ENCODE data around the gene ZNF827.

The ZNF827 gene

GRCh38 chr4:145735827-145736226 lies 202.8 kb downstream of the ZNF827 start:
- Histone ChIP-seq H3K4me2 (no peak overlapping the region), H4K20me1 (no peaks in the 10 kb centered on the region), H3K4me3 (no peak overlapping the region), H3K36me3 (no peaks in the 10 kb centered on the region), H3K9me3 (replicated peaks in 1 of 11) (no peaks in the 10 kb centered on the region), H3K27ac (no peak overlapping the region), H3K4me1 (peaks cover 0 to 5% (median 0%) of the 10 kb centered on the region in 10 experiments; a peak in 5 of 20 replicates), H3K9ac (no peak overlapping the region), H3K27me3 (no peaks in the 10 kb centered on the region)
- TF ChIP-seq Cebpa-rat (IDR thresholded peaks at IDR 0.05) = no peak

GRCh38 chr4:145735347-145735675 lies 203.3 kb downstream of the ZNF827 start:
- Histone ChIP-seq H3K27ac (no peak overlapping the region), H3K4me2 (no peak overlapping the region)

GRCh38 chr4:145734576-145735346 lies 203.9 kb downstream of the ZNF827 start:
- Histone ChIP-seq H3K27ac (no peak overlapping the region), H4K20me1 (no peaks in the 10 kb centered on the region), H3K4me2 (no peak overlapping the region), H3K9me3 (replicated peaks in 1 of 11) (no peaks in the 10 kb centered on the region), H3K4me1 (peaks cover 0 to 5% (median 0%) of the 10 kb centered on the region in 10 experiments; a peak in 5 of 20 replicates), H3K27me3 (no peaks in the 10 kb centered on the region), H3K36me3 (no peaks in the 10 kb centered on the region), H3K4me3 (no peak overlapping the region), H3K9ac (no peak overlapping the region)
- TF ChIP-seq Cebpa-rat (IDR thresholded peaks at IDR 0.05) = no peak

More at GRCh38 chr4:145735347-145735675, 203.3 kb downstream of the ZNF827 start:
- Histone ChIP-seq H3K9me3 (replicated peaks in 1 of 11) (no peaks in the 10 kb centered on the region), H3K9ac (no peak overlapping the region), H3K36me3 (no peaks in the 10 kb centered on the region), H4K20me1 (no peaks in the 10 kb centered on the region), H3K27me3 (no peaks in the 10 kb centered on the region), H3K4me1 (peaks cover 0 to 5% (median 0%) of the 10 kb centered on the region in 10 experiments; a peak in 5 of 20 replicates), H3K4me3 (no peak overlapping the region)
- no peak for TF ChIP-seq Cebpa-rat (IDR thresholded peaks at IDR 0.05)

- Histone ChIP-seq H3K9me3 (replicated peaks in 1 of 11) (no peaks in the 10 kb centered on the region), H3K9ac (no peak overlapping the region; a peak in 2 of 22 replicates), H4K20me1 (no peaks in the 10 kb centered on the region), H3K27ac (no peak overlapping the region), H3K36me3 (no peaks in the 10 kb centered on the region), H3K4me3 (peak overlapping the region in 1 of 10 experiments; percentile 75; a peak in 1 of 20 replicates), H3K4me1 (peaks cover 0 to 5% (median 0%) of the 10 kb centered on the region in 10 experiments; a peak in 5 of 20 replicates), H3K27me3 (no peaks in the 10 kb centered on the region), H3K4me2 (peak overlapping the region in 6 of 11 experiments; percentile 58 to 89 (median 73); a peak in 9 of 22 replicates)
- TF ChIP-seq Cebpa-rat (IDR thresholded peaks at IDR 0.05) = no peak
Measured at GRCh38 chr4:145734031-145734430, 204.6 kb downstream of the ZNF827 start.

- Histone ChIP-seq H3K27me3 (no peaks in the 10 kb centered on the region), H4K20me1 (no peaks in the 10 kb centered on the region)
Measured at GRCh38 chr4:145732895-145733880, 205.4 kb downstream of the ZNF827 start.

GRCh38 chr4:145732001-145732815 lies 206.4 kb downstream of the ZNF827 start:
- Histone ChIP-seq H3K36me3 (no peaks in the 10 kb centered on the region), H3K4me1 (peaks cover 0 to 5% (median 0%) of the 10 kb centered on the region in 10 experiments; a peak in 5 of 20 replicates), H3K9me3 (replicated peaks in 1 of 11) (no peaks in the 10 kb centered on the region), H3K27ac (peak overlapping the region in 10 of 11 experiments; percentile 51 to 87 (median 70); a peak in 17 of 22 replicates), H4K20me1 (no peaks in the 10 kb centered on the region), H3K9ac (peak overlapping the region; percentile 74 to 86 (median 83); a peak in 21 of 22 replicates), H3K27me3 (no peaks in the 10 kb centered on the region), H3K4me3 (peak overlapping the region; percentile 58 to 75 (median 66)), H3K4me2 (peak overlapping the region; percentile 58 to 89 (median 75))
- no peak for TF ChIP-seq Cebpa-rat (IDR thresholded peaks at IDR 0.05)

More at GRCh38 chr4:145732895-145733880, 205.4 kb downstream of the ZNF827 start:
- Histone ChIP-seq H3K36me3 (no peaks in the 10 kb centered on the region), H3K9ac (peak overlapping the region; percentile 74 to 86 (median 83)), H3K9me3 (replicated peaks in 1 of 11) (no peaks in the 10 kb centered on the region), H3K4me2 (peak overlapping the region; percentile 58 to 89 (median 75)), H3K4me3 (peak overlapping the region; percentile 58 to 75 (median 66)), H3K27ac (peak overlapping the region; percentile 70 to 87 (median 79); a peak in 19 of 22 replicates), H3K4me1 (peaks cover 0 to 5% (median 0%) of the 10 kb centered on the region in 10 experiments; a peak in 5 of 20 replicates)
- TF ChIP-seq Cebpa-rat (IDR thresholded peaks at IDR 0.05) = no peak

- no peak for TF ChIP-seq Cebpa-rat (IDR thresholded peaks at IDR 0.05)
- no peak overlapping the region for H3K27ac ChIP-seq
- H3K9me3 ChIP-seq (replicated peaks in 1 of 11) = no peaks in the 10 kb centered on the region
- H3K4me3 ChIP-seq = no peak overlapping the region
- H4K20me1 ChIP-seq = no peaks in the 10 kb centered on the region
- no peak overlapping the region for H3K9ac ChIP-seq
- no peak overlapping the region for H3K4me2 ChIP-seq
- H3K36me3 ChIP-seq = no peaks in the 10 kb centered on the region
- H3K27me3 ChIP-seq = no peaks in the 10 kb centered on the region
- H3K4me1 ChIP-seq = peaks cover 0 to 5% (median 0%) of the 10 kb centered on the region in 10 experiments; a peak in 5 of 20 replicates
Measured at GRCh38 chr4:145731028-145731427, 207.6 kb downstream of the ZNF827 start.

GRCh38 chr4:145730026-145730425 lies 208.6 kb downstream of the ZNF827 start:
- no peak overlapping the region for H3K9ac ChIP-seq
- no peaks in the 10 kb centered on the region for H3K36me3 ChIP-seq
- H3K4me3 ChIP-seq = no peak overlapping the region
- TF ChIP-seq Cebpa-rat (IDR thresholded peaks at IDR 0.05) = no peak
- H3K4me1 ChIP-seq = peaks cover 0 to 5% (median 0%) of the 10 kb centered on the region in 10 experiments; a peak in 5 of 20 replicates
- no peak overlapping the region for H3K4me2 ChIP-seq
- no peaks in the 10 kb centered on the region for H4K20me1 ChIP-seq
- H3K9me3 ChIP-seq (replicated peaks in 1 of 11) = no peaks in the 10 kb centered on the region
- no peaks in the 10 kb centered on the region for H3K27me3 ChIP-seq
- no peak overlapping the region for H3K27ac ChIP-seq
